C4-2B (cell line): ENCODE results near the gene KCNE1.
"Not testable (repeated sequence)": the region's sequence is repeated elsewhere in the genome, so short reads cannot be mapped to it uniquely, and the experiment has no call there.

ENCODE experiments used
- ZFX ChIP-seq: fragments of 450-650 bp; IDR thresholded peaks from 2 replicates; pipeline ENCODE4 v1.6.1; 2017
- TF ChIP-seq, protein P1 (sequence below): fragments of 450-650 bp; conservative IDR thresholded peaks from 2 replicates; pipeline ENCODE4 v1.5.1; 2017; ENCODE audit warnings: mild to moderate bottlenecking

DNA sequence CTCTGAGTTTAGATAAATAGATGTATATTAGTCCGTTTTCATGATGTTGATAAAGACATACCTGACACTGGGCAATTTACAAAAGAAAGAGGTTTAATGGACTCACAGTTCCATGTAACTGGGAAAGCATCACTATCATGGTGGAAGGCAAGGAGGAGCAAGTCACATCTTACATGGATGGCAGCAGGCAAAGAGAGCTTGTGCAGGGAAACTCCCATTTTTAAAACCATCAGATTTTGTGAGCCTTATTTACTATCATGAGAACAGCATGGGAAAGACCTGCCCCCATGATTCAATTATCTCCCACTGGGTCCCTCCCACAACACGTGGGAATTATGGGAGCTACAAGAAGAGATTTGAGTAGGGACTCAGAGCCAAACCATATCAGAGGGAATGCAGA is 42.7 kb upstream of the KCNE1 start:
- TF ChIP-seq, protein P1, sequence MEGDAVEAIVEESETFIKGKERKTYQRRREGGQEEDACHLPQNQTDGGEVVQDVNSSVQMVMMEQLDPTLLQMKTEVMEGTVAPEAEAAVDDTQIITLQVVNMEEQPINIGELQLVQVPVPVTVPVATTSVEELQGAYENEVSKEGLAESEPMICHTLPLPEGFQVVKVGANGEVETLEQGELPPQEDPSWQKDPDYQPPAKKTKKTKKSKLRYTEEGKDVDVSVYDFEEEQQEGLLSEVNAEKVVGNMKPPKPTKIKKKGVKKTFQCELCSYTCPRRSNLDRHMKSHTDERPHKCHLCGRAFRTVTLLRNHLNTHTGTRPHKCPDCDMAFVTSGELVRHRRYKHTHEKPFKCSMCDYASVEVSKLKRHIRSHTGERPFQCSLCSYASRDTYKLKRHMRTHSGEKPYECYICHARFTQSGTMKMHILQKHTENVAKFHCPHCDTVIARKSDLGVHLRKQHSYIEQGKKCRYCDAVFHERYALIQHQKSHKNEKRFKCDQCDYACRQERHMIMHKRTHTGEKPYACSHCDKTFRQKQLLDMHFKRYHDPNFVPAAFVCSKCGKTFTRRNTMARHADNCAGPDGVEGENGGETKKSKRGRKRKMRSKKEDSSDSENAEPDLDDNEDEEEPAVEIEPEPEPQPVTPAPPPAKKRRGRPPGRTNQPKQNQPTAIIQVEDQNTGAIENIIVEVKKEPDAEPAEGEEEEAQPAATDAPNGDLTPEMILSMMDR: not testable (repeated sequence)
- TF ChIP-seq ZFX: not testable (repeated sequence)
